K562 (cell line): ENCODE data around the gene ZMYND15. TPM values are rescaled to one million over a fixed set of nuclear protein-coding genes. Genes with fewer than 3 reads are reported as not detected.

ENCODE experiments used
- ATAC-seq: fragments of 200-7000 bp; cut with Tn5 transposase; 3 replicates; pipeline ENCODE4 v1.9.1; 2020; ENCODE audit warnings: moderate library complexity
- BruUV-seq: library from RNA; stranded (reverse); fragments of 400-500 nt; replicated peaks from 2 replicates; lab custom pipeline; 2021; lab: Mats Ljungman, UMichigan
- CTCF ChIA-PET: fragments of 300-600 bp; formaldehyde crosslinking; extraction: SDS; loops from one replicate; lab custom pipeline; 2021; ENCODE audit warnings: low intra/inter-chr PET ratio; lab: Yijun Ruan, JAX
- POLR2A ChIA-PET: fragments of 300-600, 350-650 bp; sonication (Branson Sonifier 250); formaldehyde crosslinking; extraction: SDS; loops from one replicate; lab custom pipeline; 2021; ENCODE audit warnings: antibody characterized with exemption, inconsistent platforms; lab: Yijun Ruan, JAX
- DNase-seq, 4 experiments: peaks; one replicate each; pipeline versions ENCODE4 v3.0.0 to v3.0.0-alpha.2; 2011 to 2018; ENCODE audit warnings: low spot score in 3 of 4, mixed read lengths in 3 of 4; ENCODE audit errors: extremely low read depth in 1 of 4
- FAIRE-seq: peaks from 2 replicates; lab custom pipeline; 2011; peaks lifted over from hg19 to GRCh38; lab: Jason Lieb, UNC
- H2AFZ ChIP-seq: 2 replicates; pipeline ENCODE4 v1.6.0; 2011; ENCODE audit warnings: low read depth, low read length, control low read depth, inconsistent platforms
- H3K27ac ChIP-seq: fragments of 200-600 bp; 3 replicates; pipeline ENCODE4 v1.8.0; 2011; ENCODE audit warnings: low read depth, mild to moderate bottlenecking, control low read depth, inconsistent platforms, low read length, moderate library complexity, mixed read lengths; ENCODE audit errors: extremely low read depth
- H3K27me3 ChIP-seq, 2 experiments: fragments of 300-600 bp in 1 of 2; 2 replicates in 1 of 2; 3 replicates in 1 of 2; pipeline versions ENCODE4 v1.6.0 to v1.8.0; 2011; ENCODE audit warnings: inconsistent platforms in 2 of 2, low read length in 2 of 2, mild to moderate bottlenecking in 1 of 2, mixed read lengths in 1 of 2, moderate library complexity in 1 of 2; ENCODE audit not compliant: control insufficient read depth in 2 of 2, insufficient read depth in 2 of 2
- H3K36me3 ChIP-seq: fragments of 300-600 bp; 3 replicates; pipeline ENCODE4 v1.8.0; 2011; ENCODE audit warnings: mild to moderate bottlenecking, low read length, inconsistent platforms; ENCODE audit not compliant: control insufficient read depth, insufficient read depth
- H3K4me1 ChIP-seq, 2 experiments: fragments of 200-600 bp in 1 of 2; replicated peaks in 1 of 2; 2 replicates in 1 of 2; 3 replicates in 1 of 2; pipeline versions ENCODE4 v1.5.1 to v1.8.0; 2011; ENCODE audit warnings: inconsistent platforms in 2 of 2, low read length in 2 of 2, mild to moderate bottlenecking in 1 of 2, mixed read lengths in 1 of 2, moderate library complexity in 1 of 2; ENCODE audit not compliant: control insufficient read depth in 2 of 2, insufficient read depth in 2 of 2
- H3K4me2 ChIP-seq: 2 replicates; pipeline ENCODE4 v1.6.1; 2011; ENCODE audit warnings: low read length, control low read depth, inconsistent platforms, mixed read lengths; ENCODE audit not compliant: insufficient read depth
- H3K4me3 ChIP-seq: fragments of 200-600 bp; sonication (generic), shearing (Covaris generic); 2 replicates; pipeline ENCODE4 v1.5.1; 2016; ENCODE audit warnings: control low read depth, inconsistent platforms
- H3K79me2 ChIP-seq: fragments of 200-600 bp; 3 replicates; pipeline ENCODE4 v1.8.0; 2011; ENCODE audit warnings: low read length, inconsistent platforms; ENCODE audit not compliant: control insufficient read depth, insufficient read depth
- H3K9ac ChIP-seq, 2 experiments: 2 replicates each; pipeline versions ENCODE4 v1.6.0 to v1.6.1; 2011; ENCODE audit warnings: low read depth in 2 of 2, low read length in 2 of 2, control low read depth in 1 of 2, inconsistent platforms in 1 of 2, mild to moderate bottlenecking in 1 of 2, mixed read lengths in 1 of 2; ENCODE audit not compliant: insufficient read depth in 1 of 2
- H3K9me1 ChIP-seq: one replicate; pipeline ENCODE4 v1.6.0; 2011; ENCODE audit warnings: inconsistent platforms, mild to moderate bottlenecking, low read length, moderate library complexity; ENCODE audit not compliant: control insufficient read depth, insufficient read depth
- H3K9me3 ChIP-seq: replicated peaks from 2 replicates; pipeline ENCODE4 v1.5.1; 2011; ENCODE audit warnings: low read depth, low read length, inconsistent platforms; ENCODE audit not compliant: control insufficient read depth, insufficient read depth
- H4K20me1 ChIP-seq: replicated peaks from 2 replicates; pipeline ENCODE4 v1.6.1; 2011; ENCODE audit warnings: low read length, inconsistent platforms, mixed read lengths; ENCODE audit not compliant: control insufficient read depth, insufficient read depth
- ASH1L ChIP-seq: fragments of 450-650 bp; IDR thresholded peaks from 2 replicates; pipeline ENCODE4 v1.6.1; 2018; ENCODE audit warnings: borderline replicate concordance, mild to moderate bottlenecking, low read depth; ENCODE audit not compliant: partially characterized antibody
- ETV1 ChIP-seq: fragments of 450-650 bp; conservative IDR thresholded peaks from 2 replicates; pipeline ENCODE4 v1.6.1; 2016; ENCODE audit warnings: missing genetic modification characterization, control low read depth, low read depth, missing compliant biosample characterization
- FOXP4 ChIP-seq: sonication (generic); formaldehyde crosslinking; IDR thresholded peaks from 2 replicates; pipeline ENCODE4 v1.8.0; 2022; ENCODE audit warnings: mild to moderate bottlenecking, missing genetic modification reagents, borderline replicate concordance
- NCOA6 ChIP-seq: fragments of 450-650 bp; IDR thresholded peaks from 2 replicates; pipeline ENCODE4 v1.6.1; 2017; ENCODE audit warnings: mild to moderate bottlenecking
- NCOR1 ChIP-seq: fragments of 450-650 bp; IDR thresholded peaks from 2 replicates; pipeline ENCODE4 v1.6.1; 2016; ENCODE audit warnings: mild to moderate bottlenecking, moderate library complexity
- NRF1 ChIP-seq, 2 experiments: fragments of 450-650 bp; IDR thresholded peaks in 1 of 2; conservative IDR thresholded peaks in 1 of 2; 2 replicates each; pipeline ENCODE4 v1.6.1; 2014; ENCODE audit warnings: mild to moderate bottlenecking in 2 of 2
- RCOR1 ChIP-seq, 2 experiments: IDR thresholded peaks; 2 replicates each; pipeline ENCODE4 v1.6.1; 2012; ENCODE audit warnings: low read depth in 2 of 2, low read length in 2 of 2, borderline replicate concordance in 1 of 2, improper control_type of control experiment in 1 of 2
- SREBF2 ChIP-seq: sonication (generic); formaldehyde crosslinking; IDR thresholded peaks from 2 replicates; pipeline ENCODE4 v1.4.0; 2020; ENCODE audit warnings: mild to moderate bottlenecking, missing genetic modification reagents
- THAP12 ChIP-seq: fragments of 250-450 bp; sonication (Bioruptor Pico); IDR thresholded peaks from 2 replicates; pipeline ENCODE4 v1.9.0; 2021; ENCODE audit warnings: mild to moderate bottlenecking, inconsistent platforms
- ZNF232 ChIP-seq: sonication (generic); formaldehyde crosslinking; IDR thresholded peaks from 2 replicates; pipeline ENCODE4 v1.8.0; 2022; ENCODE audit warnings: mild to moderate bottlenecking, missing genetic modification reagents
- ZSCAN29 ChIP-seq: fragments of 450-650 bp; IDR thresholded peaks from 2 replicates; pipeline ENCODE4 v1.6.1; 2017
- WGBS: fragments of 100-300 bp; shearing (Covaris generic); methylation state at CpG from one replicate; pipeline ENCODE4 v1.1.6; 2016; ENCODE audit warnings: low coverage, mixed read lengths; ENCODE audit not compliant: insufficient coverage; ENCODE audit errors: missing lambda C conversion rate; 5-methylcytosine and 5-hydroxymethylcytosine counted together
- in situ Hi-C: fragments of 300-500 bp; cut with MboI; formaldehyde crosslinking; loops from 4 replicates; pipeline ENCODE4 v1.15.0; 2018; ENCODE audit warnings: inconsistent platforms, mixed read lengths
- intact Hi-C: fragments of 100-400 bp; cut with micrococcal nuclease; formaldehyde crosslinking; loops from 2 replicates; pipeline ENCODE4 v1.14.2; 2022
- polyA plus RNA-seq, 8 experiments: library from polyadenylated mRNA; depleted of rRNA in 4 of 8; stranded (reverse) in 5 of 8; unstranded in 3 of 8; fragments of >200 nt; fragmentation: Nextera tagmentation in 2 of 8; fragmentation: Illumina TruSeq in 1 of 8; extraction: Ambion mirVana in 2 of 8; extraction: Trizol in 1 of 8; gene quantifications; 2 replicates each; pipeline versions ENCODE4 v1.2.1 to v1.2.3, GENCODE V29; 2011 to 2014; ENCODE audit warnings: inconsistent platforms in 1 of 8, missing spikeins in 1 of 8
- total RNA-seq, 7 experiments: library from RNA; depleted of rRNA in 6 of 7; stranded (reverse); fragments of >200 nt in 6 of 7; fragmentation: Illumina TruSeq in 2 of 7; extraction: Trizol in 2 of 7; gene quantifications; 2 replicates each; pipeline versions ENCODE4 v1.2.1 to v1.2.3, GENCODE V29; 2011 to 2021; ENCODE audit warnings: low replicate concordance in 1 of 7

Gene ZMYND15
- total and polyA plus RNA-seq, 9 of the 15 experiments (the other 6 are each of a cell fraction or from before 2014, with no cell fraction given), result 0.09 TPM; not detected in 8

- DNase-seq (no peak), ATAC-seq (no peak), FAIRE-seq (no peak)
- CTCF ChIA-PET, result interaction anchor here (1.2 kb wide), 1 partner anchor 103 kb away, joined by 5 read pairs; no protein-coding TSS in a partner anchor
- no TSS peak for BruUV-seq
- Histone ChIP-seq H3K4me3 (no peak within 1 kb of the TSS), H3K27ac (no peak within 1 kb of the TSS), H3K9ac (no peak within 1 kb of the TSS; a peak in 1 of 4 replicates), H3K4me2 (no peak within 1 kb of the TSS), H4K20me1 (no peaks in the 10 kb centered on the region), H3K27me3 (peaks cover 6 to 21% of the 10 kb centered on the region in 2 experiments; a peak in 3 of 5 replicates), H3K36me3 (no peaks in the 10 kb centered on the region), H3K9me1 (no peaks in the 10 kb centered on the region), H3K79me2 (peaks cover 6% of the 10 kb centered on the region; the same call in 2 of the 3 replicates), H3K9me3 (no peaks in the 10 kb centered on the region), H2AFZ (no peak within 1 kb of the TSS), H3K4me1 (peaks cover 0 to 38% of the 10 kb centered on the region in 2 experiments; a peak in 3 of 5 replicates)
- no peak for TF ChIP-seq NRF1 (conservative IDR thresholded peaks at IDR 0.05 in 1 of 2, IDR thresholded peaks at IDR 0.05 in 1 of 2)
- TF ChIP-seq RCOR1 (IDR thresholded peaks at IDR 0.05; ENCODE audit: borderline replicate concordance in 1 of 2, low read depth in 2 of 2, low read length in 2 of 2), result peak in 1 of 2 experiments; percentile 44; a peak in 1 of 4 replicates
- TF ChIP-seq ETV1, result 0 out of 2 replicates have a peak, but pooled peaks have one; percentile 10
- 25% methylated on average over 16 of the region's 24 CpGs for WGBS
- intact Hi-C loops (loop anchor here (2.0 kb wide), 1 partner anchor 97 kb away; no protein-coding TSS in a partner anchor), in situ Hi-C loops (no loop called here)
- POLR2A ChIA-PET, result no interaction called here
These were observed 46.5 kb downstream of the ZMYND15 start, which contains the start of gene VMO1 for GRCh38 chr17:4786106-4786511. Gene VMO1, minus strand, starts transcription at chr17:4786364. Its CDS starts 12 bp downstream, at chr17:4786352.

GRCh38 chr17:4786516-4786915 is 46.9 kb downstream of the ZMYND15 start:
- Histone ChIP-seq H3K9me3 (no peaks in the 10 kb centered on the region), H4K20me1 (no peaks in the 10 kb centered on the region), H3K9me1 (no peaks in the 10 kb centered on the region), H3K4me3 (no peak overlapping the region), H3K4me1 (peaks cover 0 to 38% of the 10 kb centered on the region in 2 experiments; a peak in 3 of 5 replicates), H3K9ac (no peak overlapping the region), H3K4me2 (no peak overlapping the region), H3K36me3 (no peaks in the 10 kb centered on the region), H3K27ac (no peak overlapping the region), H3K27me3 (peaks cover 6 to 21% of the 10 kb centered on the region in 2 experiments; a peak in 3 of 5 replicates), H3K79me2 (peaks cover 6% of the 10 kb centered on the region; the same call in 2 of the 3 replicates), H2AFZ (no peak overlapping the region)
- in situ Hi-C loops (no loop called here), intact Hi-C loops (loop anchor here (2.0 kb wide), 1 partner anchor 96 kb away; no protein-coding TSS in a partner anchor)
- ATAC-seq, result no peak
- CTCF ChIA-PET, result interaction anchor here (1.2 kb wide), 1 partner anchor 103 kb away, joined by 5 read pairs; no protein-coding TSS in a partner anchor
- no peak for FAIRE-seq
- POLR2A ChIA-PET, result interaction anchor here (0.6 kb wide), 1 partner anchor 16 kb away, joined by 4 read pairs; no protein-coding TSS in a partner anchor
- BruUV-seq, result no TSS peak
- WGBS, result 10% methylated on average over 6 of the region's 6 CpGs
- no peak for DNase-seq
- TF ChIP-seq THAP12 (CRISPR knock-in tag) (no peak), FOXP4 (CRISPR knock-in tag) (no peak), ZSCAN29 (no peak), NCOA6 (no peak), ZNF232 (CRISPR knock-in tag) (no peak), SREBF2 (CRISPR knock-in tag) (no peak), NCOR1 (no peak), ASH1L (no peak)
